ENCODE results near the gene LIMA1. TPM values are rescaled to one million over a fixed set of nuclear protein-coding genes. Genes with fewer than 3 reads are reported as not detected.

LIMA1 gene
- total and polyA plus RNA-seq, 9 of the 15 experiments (the other 6 are each of a cell fraction or from before 2014, with no cell fraction given) = 20.2 to 37.8 (median 27.3) TPM

DNA sequence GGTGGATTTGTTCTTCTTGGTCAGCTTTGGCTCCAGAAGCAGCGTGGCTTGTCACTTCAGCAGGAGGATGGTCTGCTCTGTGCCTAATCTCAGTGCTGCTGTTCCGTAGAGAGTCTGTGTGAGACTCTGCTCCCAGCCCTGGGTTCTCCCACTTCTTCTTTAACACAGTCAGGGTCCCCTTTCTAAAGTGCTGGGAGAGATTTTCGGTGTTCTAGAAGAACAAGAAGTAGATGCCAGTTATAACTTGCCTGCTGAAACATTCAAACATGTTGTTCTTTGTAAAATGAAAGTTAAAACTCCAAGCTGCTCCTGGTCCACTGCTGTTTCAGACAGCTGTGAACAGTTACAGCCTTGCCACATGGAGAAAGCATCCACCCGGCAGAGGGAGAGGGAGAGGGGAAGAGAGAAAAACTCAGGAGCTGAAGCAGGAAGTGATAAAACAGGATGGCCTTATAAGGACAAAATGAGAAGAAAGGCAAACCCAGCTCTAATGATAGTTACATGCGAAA is 61.0 kb downstream of the LIMA1 start (continued):
- no peak for TF ChIP-seq NCOR1 (IDR thresholded peaks at IDR 0.05)
- TF ChIP-seq, protein P1, sequence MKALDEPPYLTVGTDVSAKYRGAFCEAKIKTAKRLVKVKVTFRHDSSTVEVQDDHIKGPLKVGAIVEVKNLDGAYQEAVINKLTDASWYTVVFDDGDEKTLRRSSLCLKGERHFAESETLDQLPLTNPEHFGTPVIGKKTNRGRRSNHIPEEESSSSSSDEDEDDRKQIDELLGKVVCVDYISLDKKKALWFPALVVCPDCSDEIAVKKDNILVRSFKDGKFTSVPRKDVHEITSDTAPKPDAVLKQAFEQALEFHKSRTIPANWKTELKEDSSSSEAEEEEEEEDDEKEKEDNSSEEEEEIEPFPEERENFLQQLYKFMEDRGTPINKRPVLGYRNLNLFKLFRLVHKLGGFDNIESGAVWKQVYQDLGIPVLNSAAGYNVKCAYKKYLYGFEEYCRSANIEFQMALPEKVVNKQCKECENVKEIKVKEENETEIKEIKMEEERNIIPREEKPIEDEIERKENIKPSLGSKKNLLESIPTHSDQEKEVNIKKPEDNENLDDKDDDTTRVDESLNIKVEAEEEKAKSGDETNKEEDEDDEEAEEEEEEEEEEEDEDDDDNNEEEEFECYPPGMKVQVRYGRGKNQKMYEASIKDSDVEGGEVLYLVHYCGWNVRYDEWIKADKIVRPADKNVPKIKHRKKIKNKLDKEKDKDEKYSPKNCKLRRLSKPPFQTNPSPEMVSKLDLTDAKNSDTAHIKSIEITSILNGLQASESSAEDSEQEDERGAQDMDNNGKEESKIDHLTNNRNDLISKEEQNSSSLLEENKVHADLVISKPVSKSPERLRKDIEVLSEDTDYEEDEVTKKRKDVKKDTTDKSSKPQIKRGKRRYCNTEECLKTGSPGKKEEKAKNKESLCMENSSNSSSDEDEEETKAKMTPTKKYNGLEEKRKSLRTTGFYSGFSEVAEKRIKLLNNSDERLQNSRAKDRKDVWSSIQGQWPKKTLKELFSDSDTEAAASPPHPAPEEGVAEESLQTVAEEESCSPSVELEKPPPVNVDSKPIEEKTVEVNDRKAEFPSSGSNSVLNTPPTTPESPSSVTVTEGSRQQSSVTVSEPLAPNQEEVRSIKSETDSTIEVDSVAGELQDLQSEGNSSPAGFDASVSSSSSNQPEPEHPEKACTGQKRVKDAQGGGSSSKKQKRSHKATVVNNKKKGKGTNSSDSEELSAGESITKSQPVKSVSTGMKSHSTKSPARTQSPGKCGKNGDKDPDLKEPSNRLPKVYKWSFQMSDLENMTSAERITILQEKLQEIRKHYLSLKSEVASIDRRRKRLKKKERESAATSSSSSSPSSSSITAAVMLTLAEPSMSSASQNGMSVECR (CRISPR knock-in tag; IDR thresholded peaks at IDR 0.05) = no peak
- TF ChIP-seq, protein P2, sequence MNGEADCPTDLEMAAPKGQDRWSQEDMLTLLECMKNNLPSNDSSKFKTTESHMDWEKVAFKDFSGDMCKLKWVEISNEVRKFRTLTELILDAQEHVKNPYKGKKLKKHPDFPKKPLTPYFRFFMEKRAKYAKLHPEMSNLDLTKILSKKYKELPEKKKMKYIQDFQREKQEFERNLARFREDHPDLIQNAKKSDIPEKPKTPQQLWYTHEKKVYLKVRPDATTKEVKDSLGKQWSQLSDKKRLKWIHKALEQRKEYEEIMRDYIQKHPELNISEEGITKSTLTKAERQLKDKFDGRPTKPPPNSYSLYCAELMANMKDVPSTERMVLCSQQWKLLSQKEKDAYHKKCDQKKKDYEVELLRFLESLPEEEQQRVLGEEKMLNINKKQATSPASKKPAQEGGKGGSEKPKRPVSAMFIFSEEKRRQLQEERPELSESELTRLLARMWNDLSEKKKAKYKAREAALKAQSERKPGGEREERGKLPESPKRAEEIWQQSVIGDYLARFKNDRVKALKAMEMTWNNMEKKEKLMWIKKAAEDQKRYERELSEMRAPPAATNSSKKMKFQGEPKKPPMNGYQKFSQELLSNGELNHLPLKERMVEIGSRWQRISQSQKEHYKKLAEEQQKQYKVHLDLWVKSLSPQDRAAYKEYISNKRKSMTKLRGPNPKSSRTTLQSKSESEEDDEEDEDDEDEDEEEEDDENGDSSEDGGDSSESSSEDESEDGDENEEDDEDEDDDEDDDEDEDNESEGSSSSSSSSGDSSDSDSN (IDR thresholded peaks at IDR 0.05; ENCODE audit: borderline replicate concordance in 1 of 2, low read depth in 2 of 2, low read length in 2 of 2) = no peak; a peak in 1 of 4 replicates
- TF ChIP-seq, protein P3, sequence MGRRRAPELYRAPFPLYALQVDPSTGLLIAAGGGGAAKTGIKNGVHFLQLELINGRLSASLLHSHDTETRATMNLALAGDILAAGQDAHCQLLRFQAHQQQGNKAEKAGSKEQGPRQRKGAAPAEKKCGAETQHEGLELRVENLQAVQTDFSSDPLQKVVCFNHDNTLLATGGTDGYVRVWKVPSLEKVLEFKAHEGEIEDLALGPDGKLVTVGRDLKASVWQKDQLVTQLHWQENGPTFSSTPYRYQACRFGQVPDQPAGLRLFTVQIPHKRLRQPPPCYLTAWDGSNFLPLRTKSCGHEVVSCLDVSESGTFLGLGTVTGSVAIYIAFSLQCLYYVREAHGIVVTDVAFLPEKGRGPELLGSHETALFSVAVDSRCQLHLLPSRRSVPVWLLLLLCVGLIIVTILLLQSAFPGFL (CRISPR knock-in tag; IDR thresholded peaks at IDR 0.05) = no peak
- no peak for TF ChIP-seq POLR2H (tag; IDR thresholded peaks at IDR 0.05; ENCODE audit: low read depth)
- TF ChIP-seq CREB1 (IDR thresholded peaks at IDR 0.05) = no peak
- TF ChIP-seq CREB1 (CRISPR knock-in tag; IDR thresholded peaks at IDR 0.05) = no peak
- TF ChIP-seq, protein P4, sequence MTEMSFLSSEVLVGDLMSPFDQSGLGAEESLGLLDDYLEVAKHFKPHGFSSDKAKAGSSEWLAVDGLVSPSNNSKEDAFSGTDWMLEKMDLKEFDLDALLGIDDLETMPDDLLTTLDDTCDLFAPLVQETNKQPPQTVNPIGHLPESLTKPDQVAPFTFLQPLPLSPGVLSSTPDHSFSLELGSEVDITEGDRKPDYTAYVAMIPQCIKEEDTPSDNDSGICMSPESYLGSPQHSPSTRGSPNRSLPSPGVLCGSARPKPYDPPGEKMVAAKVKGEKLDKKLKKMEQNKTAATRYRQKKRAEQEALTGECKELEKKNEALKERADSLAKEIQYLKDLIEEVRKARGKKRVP (CRISPR knock-in tag; IDR thresholded peaks at IDR 0.05) = no peak
- TF ChIP-seq ETS2 (tag; IDR thresholded peaks at IDR 0.05; ENCODE audit: borderline replicate concordance, poor library complexity, severe bottlenecking) = no peak
- no peak for TF ChIP-seq ARID2 (IDR thresholded peaks at IDR 0.05)
- TF ChIP-seq, protein P5, sequence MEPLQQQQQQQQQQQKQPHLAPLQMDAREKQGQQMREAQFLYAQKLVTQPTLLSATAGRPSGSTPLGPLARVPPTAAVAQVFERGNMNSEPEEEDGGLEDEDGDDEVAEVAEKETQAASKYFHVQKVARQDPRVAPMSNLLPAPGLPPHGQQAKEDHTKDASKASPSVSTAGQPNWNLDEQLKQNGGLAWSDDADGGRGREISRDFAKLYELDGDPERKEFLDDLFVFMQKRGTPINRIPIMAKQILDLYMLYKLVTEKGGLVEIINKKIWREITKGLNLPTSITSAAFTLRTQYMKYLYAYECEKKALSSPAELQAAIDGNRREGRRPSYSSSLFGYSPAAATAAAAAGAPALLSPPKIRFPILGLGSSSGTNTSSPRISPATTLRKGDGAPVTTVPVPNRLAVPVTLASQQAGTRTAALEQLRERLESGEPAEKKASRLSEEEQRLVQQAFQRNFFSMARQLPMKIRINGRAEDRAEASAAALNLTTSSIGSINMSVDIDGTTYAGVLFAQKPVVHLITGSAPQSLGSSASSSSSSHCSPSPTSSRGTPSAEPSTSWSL (CRISPR knock-in tag; IDR thresholded peaks at IDR 0.05; ENCODE audit: borderline replicate concordance) = no peak
- TF ChIP-seq TBP (optimal IDR thresholded peaks at IDR 0.05; ENCODE audit: low read depth, low read length) = peak; percentile 71
- no peak for TF ChIP-seq KAT8 (IDR thresholded peaks at IDR 0.05; ENCODE audit: low read depth)
- TF ChIP-seq NR1H2 (CRISPR knock-in tag; IDR thresholded peaks at IDR 0.05) = no peak
